HG02852 (cell line): Measurements from ENCODE around the gene C10orf105.

Experiments used
- ATAC-seq: cut with Tn5 transposase; IDR thresholded peaks from one replicate; pipeline ENCODE4 v1.9.1; 2021; ENCODE audit warnings: mild to moderate bottlenecking, moderate library complexity; ENCODE audit not compliant: unreplicated experiment

The C10orf105 gene

DNA sequence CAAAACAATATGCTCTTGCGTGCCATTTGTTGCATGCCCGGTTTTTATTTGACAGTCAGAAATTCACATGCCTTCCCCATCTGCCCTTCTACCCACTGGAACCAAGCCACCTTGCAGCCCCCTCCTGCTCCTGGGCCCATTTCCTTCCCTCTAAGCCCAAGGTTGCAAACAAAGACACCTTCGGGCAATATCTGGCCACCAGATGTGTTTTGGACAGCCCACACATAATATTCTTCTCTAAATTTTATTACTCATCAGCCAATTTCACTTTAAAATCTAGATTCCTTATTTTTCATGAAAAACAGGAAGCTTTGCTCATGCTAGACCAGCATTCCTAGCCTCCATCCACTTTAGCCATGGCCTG, 18.2 kb upstream of the C10orf105 start:
- no peak for ATAC-seq

DNA sequence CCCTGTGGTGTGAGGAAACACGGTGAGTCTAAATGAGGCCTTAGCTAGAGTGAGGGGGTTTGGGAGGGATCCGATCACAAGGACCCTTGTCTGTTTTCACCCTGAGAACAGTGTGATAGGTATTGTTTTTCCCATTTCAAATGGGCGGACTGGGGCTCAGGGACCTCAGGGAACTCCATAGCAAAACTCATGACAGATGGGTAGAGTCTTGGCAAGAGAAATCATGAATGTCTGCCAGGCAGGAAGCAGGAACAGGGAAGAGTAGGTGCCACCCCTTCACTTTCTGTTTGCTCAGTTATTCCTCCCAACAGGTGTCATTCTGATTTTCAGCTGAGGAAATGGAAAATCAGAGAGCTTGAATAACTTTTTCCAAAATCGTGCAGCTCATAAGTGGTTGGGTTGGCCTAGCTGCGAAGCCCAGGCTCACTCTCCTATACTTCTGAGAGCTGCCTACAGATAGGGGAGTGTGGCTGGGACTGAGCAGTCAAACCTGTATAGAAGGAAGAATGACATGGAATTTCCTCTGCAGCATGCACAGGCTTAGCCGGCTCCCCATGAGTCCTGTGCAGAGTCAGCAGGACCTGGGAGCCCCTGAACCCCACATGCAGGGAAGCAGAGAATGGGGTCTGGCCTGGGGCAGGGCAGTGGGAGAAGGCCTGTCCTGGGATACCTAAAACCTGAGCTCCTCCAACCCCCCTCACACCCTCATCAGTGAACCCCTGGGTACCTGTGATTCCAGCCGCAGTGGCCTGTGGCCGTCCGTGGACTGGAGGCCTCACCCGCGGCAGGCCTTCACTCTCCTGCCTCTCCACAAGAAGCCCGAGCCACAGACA, 17.6 kb upstream of the C10orf105 start:
- ATAC-seq = no peak

DNA sequence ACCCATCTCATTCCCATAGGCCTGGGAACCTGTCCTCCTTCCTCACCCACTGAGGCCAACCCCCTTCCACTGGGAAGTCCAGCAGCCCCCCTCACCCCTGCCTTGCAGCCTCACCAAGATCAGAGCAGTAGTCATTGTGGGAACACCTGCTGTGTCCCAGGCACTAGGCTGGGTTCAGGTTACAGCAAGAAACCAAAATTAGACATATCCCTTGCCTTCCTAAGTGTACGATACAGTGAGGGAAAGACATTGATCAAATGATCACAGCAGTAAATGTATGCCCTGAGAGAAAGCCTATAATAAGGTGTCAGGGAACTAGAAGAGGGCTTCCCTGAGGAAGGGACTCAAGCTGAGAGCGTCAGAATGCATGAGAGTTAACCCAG, 17.0 kb upstream of the C10orf105 start:
- ATAC-seq = no peak

DNA sequence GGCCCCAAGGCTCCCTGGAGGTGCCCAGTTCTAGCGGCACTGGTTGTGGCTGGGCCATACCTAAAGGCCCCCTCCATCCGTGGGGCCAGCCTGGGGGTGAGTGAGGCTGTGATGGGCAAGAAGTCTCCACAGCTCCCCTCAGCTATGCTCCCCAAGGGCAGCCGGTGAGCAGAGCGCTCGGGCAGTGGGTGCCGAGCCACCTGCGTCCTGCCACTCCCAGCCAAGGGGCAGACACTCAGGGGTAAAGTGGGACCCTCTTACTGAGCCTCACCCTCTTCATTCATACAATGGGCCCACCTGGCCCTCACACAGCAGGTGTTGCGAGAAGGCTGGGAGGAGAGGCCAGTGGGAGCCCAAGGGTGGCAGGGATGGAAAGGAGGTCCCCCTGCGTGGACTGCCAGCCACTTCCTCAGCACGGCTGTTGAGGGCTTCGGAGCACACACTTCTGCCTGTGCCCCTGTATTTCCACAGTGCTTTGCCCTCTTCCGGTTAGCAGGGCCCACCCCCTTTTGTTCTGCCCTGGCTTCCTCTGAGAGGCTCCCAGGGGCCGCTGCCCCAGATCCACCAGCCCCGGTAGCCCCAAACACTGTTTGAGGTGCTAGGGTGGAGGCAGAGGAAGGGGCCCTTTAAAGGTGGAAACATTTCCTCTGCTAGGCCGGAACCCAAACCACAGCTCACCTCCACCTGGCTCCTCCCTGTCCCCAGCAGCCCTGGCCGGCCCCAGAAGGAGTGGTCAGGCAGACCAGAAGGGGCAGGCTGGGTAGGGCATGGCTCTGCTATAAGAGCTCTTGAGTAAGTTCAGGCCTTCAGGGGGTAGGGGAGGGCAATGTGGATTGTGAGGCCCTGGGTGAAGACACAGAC, 16.4 kb upstream of the C10orf105 start:
- ATAC-seq = no peak

DNA sequence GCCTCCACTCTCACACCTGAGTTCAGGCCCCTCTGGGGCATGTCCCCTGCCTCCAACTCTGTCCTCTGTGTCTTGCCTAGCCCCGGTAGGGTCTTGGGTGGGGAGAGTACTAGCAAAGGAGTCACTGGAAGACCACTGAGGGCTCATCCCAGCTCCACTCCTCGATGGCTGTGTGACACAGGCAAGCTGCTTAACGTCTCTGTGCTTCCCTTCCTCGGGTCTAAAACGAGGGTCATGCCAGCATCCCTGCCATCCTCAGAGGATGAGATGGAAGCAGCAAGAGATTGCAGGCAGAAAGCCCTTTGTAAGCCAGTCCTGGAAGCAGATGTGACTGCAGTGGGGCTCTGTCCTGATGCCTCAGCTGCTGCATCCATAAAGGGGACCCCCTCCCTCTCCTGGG, 15.2 kb upstream of the C10orf105 start:
- ATAC-seq = no peak

DNA sequence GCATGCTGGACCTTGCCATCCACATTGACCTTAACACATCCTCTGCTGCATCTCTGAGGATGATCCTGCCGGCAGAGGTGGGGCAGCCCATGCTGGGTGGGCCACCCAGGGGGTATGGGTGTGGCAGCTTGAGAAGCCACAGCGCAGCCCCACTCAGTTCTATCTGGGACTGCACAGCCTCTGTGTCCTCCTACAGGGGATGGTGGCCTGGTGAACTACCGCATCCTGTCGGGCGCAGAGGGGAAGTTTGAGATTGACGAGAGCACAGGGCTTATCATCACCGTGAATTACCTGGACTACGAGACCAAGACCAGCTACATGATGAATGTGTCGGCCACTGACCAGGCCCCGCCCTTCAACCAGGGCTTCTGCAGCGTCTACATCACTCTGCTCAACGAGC, 12.2 kb upstream of the C10orf105 start:
- ATAC-seq = no peak

DNA sequence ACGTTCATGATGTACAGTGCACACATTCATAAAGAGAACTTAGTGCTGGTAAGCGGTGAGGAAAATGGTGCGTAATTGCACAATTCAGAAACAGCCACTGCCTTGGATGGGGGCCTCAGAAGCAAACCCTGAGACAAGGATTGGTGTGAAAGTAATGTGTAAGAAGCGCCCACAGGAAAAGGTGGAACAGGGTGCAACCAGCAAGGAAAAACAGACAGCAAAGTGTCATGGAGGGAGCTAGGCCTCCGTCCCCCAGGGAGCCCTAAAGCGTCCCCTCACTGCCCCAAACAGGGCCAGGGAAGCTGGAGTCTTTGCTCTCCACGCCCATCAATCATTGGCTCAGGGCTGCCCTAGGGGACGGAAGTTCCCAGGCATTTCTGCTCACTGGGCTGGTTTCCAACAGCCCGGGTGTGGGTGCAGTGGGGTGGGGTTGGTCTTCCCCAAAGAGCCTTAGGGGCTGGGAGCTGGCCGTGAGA, 9.6 kb upstream of the C10orf105 start:
- no peak for ATAC-seq

DNA sequence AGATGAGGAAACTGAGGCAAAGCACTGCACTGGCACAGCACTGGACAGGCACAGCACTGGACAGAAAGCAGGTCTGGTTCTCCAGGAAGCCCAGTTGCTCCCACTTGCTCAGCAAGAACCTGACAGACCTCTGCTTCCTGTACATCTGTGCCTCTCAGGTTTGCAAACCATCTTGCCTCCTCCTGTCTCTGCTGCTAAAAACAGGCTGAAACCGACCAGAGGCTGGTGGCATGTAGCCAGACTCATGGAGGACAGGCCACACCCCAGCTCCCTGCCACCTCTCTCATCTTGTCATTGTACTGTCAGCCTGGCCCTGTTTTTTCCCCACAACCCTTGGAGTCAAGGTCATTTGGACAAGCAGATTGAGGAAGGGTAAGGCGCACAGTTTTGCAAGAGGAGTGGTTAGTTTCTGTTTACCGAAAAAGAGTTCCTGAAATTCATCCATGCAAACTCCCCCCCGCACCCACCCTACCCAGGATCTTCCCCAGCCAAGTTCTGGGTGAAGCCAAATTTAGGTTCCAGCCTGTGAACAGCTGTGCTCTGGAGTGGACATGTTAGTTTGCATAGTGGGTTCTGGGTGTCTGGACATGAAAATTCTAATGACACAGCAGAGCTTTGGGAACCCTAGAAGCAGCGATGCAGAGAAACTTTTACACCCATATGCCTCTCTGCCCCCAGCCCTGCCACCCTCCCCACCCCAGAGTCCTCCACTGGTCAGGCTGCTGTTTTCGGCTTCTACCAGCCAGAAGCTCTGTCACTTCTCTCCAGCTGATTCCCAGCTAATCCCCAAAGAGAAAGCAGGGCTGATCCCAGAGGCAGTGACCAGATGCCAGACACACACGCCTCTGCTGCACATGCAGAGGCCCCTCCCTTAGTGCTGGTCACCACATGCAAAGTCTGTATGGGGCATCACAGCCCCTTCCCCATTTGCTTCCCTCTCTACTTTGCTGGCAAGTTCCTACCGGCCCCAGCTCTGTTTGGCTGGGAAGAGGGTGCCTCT, 8.5 kb upstream of the C10orf105 start:
- peak; percentile 58 for ATAC-seq

DNA sequence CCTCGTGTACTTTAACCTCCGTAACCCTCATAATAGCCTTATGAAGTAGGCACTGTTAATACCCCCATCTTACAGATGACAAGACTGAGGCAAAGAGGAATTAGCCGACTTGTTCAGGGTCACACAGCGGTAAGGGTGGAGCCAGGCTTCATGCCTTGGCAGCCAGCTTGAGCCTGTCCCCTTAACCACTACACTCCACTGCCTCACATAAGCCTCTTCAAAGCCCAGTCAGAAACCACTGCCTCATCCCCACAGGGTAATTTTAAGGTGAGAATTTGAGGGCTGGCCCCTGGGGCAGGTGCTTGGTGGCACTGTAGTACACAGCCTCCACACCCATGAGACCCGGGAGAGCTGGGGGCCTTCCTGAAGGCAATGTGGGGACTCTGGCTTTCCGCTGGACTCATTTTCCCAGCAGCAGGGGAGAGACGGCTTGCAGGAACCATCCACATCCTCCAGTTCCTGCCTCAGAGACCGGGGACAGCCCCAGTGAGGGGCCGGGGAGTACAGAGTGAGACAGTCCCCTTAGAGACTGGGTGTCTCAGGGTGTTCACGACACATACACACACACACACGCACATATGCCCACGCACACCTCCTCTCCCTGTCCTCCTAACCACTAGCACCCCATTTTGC, 7.6 kb upstream of the C10orf105 start:
- peak; percentile 45 for ATAC-seq

DNA sequence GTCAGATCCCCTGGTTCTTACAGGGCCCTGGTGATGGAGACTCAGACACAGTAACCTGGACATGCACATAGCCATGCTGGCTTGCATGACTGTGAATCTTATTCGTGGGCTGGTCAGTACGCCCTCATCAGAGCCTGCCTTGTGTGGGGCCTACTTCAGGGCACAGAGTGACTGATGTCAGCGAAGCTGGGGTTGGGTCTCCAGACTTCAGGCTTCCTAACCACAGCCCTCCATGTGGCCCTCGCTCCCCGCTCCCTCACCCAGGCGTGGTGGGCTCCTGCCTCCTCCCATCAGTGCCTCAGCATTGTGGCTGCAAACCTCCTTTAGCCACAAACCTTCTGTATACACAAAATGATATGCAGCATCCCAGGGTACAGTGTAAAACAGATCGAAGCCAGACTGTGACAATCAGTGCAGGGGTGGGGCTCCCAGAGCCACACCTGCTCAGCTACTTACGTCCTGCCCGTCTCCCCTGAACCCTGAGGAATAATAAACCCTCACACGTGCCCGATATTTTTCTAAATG, 7.1 kb upstream of the C10orf105 start:
- ATAC-seq = no peak

DNA sequence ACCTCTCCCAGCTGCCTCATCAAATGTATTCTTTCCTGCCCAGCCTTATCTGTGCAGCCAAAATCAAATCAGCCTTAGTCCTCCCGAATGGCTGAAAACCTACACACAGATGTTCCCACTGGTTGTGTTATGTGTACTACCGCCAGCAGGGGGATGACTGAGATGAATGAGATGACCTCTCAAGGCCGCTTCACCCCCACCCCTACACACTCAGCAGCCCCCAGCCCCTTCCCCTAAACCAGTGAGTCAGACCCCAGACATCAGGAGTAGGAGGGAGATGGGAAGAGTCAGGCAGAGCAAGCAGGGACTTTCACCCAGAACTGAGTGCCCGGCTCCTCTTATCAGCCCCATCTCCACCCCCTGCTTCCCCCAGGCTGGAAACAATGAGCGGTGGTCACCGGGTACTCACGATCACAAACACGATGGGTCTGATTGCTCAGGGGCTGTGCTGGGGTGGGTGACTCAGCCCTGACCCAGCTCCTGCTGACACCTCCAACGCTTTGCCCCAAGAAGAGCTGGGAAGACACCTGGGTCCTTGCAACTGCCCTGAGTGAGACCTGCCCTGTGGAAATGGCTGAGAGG, 6.5 kb upstream of the C10orf105 start:
- no peak for ATAC-seq

DNA sequence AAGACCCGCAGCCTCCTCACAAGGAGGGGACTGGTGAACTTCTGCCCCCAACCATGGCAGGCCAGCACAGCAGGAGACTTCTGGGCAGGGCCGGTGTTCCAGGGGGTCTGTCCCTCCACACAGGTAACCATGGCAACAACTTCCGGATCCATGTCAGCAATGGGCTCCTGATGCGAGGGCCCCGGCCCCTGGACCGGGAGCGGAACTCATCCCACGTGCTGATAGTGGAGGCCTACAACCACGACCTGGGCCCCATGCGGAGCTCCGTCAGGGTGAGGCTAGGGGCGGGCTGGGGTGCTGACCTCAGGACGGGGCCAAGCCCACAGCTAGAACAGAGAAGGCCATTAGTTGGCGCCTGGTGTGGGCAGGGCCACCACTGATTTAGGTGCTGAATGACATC, 5.7 kb upstream of the C10orf105 start:
- ATAC-seq = no peak

DNA sequence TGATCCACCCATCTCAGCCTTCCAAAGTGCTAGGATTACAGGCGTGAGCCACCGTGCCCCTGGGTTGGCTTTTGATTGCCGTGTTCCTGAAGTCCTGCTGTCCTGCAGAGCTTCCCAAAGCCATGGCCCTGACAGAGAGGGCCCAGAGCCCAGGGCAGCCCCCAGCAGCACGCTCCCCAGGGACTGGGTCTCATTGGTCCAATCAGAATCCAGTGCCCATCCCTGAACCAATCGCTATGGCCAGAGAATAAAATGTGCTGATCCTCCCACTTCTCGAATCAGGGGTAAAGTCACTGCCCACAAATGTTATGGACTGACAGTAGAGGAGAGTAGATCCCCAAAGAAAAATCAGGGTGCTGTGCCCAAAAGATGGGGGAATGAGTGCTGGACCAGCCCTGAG, 5.0 kb upstream of the C10orf105 start:
- no peak for ATAC-seq

DNA sequence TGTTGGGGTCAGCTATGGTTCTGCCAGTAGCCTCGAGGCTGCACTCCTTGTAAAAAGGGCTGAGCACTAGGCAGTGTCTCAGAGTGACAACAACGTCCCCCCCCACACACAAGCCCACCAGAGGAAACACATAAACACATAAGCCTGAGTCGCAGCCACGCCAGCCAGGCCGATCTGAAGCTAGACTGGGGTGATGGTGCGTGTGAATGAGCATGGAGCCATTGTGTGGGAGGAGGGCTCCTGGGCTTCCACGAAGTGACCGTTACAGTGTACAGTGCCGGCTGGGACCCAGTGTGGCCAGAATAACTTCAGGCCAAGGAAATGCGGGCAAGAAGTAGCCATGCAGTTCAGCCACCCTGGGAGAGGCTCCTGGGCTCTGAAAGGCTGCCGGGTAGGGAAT, 3.7 kb upstream of the C10orf105 start:
- ATAC-seq = no peak

DNA sequence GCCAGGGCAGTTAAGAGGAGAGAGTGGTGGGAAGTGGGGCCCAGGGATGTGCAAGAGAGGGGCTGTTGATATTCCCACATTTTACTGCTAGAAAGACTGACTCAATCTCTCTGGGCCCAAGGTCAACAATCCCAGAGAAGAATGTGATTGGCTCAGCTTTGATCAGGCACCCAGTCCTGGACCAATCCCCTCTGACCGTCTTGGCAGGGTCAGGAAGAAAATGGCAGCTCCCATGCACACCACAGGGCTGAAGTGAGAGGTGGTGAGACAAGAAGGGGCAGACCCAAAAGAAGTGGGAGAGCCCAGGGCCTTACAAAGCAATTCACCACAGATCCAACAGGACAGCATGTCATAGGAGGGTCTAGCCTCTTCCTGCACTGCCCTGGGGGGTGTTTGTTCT, 3.3 kb upstream of the C10orf105 start:
- ATAC-seq = no peak

DNA sequence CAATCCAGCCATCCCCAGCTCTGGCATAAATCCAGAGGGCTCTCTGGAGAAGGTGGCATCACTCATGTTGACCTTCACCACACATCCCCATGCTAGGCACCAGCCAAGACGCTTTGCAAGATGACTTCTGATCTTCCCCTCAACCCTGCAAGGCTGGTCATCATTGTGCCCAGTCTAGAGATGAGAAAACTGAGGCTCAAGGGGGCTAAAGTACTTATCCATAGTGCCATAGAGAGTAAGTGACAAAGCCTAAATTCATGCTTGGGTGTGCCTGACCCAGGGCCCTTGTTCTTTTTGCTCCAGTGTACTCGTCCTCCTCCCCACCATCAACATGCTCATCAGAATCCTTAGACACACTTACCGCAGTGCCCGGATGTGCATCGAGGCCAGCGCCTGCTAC, 1.7 kb upstream of the C10orf105 start:
- ATAC-seq = no peak

DNA sequence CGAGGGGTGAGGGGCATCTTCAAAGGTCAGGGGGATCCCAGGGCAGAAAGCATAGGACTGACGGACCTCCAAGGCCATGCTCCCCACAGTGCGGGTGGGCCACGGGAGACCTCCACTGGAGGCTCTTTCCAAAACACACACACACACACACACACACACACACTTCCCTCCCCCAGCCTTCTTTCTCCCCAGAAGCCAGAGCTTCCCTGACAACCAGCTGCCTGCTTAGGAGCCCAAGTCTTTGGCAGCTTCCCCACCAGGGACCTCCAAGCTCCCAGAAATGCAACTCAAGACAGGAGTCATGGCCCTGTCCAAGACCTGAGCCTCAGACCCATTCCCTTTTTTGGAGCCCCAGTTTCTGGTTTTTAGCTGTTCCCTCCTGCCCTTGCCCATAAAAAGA, 710 bp upstream of the C10orf105 start:
- no peak for ATAC-seq

DNA sequence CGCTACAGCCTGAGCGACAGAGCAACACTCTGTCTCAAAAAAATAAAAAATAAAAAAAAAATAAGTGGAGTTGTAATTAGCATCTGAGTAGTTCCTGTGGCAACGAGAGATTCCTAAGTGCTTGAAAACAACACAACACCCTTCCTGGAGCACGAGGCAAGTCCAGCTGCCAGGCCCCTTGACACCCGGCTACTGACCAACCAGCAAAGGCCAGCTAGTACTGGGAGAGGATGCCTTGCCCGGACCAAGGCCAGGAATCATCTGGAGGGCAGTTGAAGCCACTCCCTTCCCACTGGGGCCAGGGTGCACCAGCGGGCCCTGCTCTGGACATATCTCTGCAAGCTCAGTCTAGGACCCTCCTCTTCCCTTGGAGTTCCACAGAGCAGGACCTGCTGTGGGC, 536 bp downstream of the C10orf105 start:
- ATAC-seq = no peak

DNA sequence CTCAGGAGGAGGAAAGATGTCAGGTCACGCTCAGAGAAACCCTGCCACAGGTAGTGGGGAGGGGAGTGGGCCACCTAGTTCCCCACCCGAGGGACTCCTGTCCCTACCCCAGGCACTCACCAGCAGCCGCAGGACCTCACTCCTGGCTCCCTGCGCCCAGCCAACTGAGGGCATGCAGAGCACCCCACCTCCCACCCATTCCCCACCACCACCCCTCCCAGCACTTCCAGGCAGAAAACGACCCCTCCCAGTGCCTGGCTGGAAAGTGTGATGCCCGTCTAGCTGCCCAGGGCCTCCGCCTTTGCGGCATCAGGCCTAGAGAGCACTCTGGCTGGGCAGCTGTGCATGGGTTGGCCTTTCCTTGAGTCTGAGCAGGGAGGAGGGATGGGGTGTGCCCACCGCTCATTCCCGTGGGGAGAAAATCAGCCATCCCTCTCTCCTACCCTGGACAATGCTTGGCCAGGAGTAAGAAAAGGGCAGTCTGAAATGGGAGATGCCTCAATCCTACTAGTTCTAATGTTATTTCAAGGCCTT, 1.3 kb downstream of the C10orf105 start:
- no peak for ATAC-seq

DNA sequence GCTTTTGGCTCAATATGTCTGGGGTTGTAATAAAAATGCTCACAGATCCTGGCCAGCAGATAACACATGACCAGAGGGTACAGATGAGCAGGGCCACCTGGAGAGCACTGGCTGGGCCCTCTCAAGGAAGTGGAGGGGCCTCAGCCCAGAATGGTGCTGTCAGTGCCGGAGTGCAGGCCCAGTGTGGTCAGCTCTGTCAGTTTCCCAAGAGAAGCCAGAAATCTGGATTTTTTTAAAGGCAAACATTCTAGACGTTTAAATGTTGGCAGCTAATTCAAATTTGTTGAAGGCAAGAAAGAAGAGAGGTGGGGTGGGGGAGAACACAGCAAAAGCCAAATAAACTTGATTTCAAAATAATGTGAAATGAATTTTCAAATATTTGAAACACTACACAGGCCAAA, 2.0 kb downstream of the C10orf105 start:
- ATAC-seq = no peak
